NCI-H1105 treated with DMSO at 0.1 percent for 48 hours (cell line): ENCODE measurements around the gene PFKFB4.
"Not testable (repeated sequence)": the region's sequence is repeated elsewhere in the genome, so short reads cannot be mapped to it uniquely, and the experiment has no call there.

Source experiments
- DNase-seq: peaks from one replicate; lab custom pipeline; 2025; lab: John Stamatoyannopoulos, UW

PFKFB4 gene

DNA sequence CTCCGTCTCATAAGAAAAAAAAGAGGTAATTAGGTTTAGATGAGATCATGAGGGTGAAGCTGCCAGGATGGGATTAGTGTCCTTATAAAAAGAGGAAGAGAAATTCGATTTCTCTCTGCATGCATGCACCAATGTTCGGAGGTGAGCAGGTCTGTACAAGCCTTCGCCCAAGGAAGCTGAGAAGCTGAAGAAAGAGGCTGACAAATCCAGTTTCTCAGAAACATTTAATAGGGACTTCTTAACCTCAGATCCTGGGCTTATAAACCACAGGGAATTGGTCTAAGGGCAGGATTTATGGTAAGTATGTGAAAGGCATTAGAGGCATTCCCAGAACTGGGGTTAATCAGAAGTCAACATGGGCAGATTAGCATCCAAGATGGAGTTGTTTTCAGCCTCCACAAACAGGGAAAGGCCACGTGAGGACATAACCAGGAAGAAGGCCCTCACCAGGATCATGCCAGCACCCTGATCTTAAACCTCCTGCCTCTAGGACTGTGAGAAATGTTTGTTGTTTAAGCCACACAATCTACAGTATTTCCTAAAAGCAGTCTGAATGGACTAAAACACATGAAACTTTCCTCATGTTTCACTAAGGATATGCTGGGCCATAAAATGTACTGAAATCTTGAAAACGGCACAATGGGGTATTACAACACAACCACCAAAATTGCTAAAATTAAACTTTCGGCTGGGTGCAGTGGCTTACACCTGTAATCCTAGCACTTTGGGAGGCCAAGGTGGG lies 64.0 kb downstream of the PFKFB4 start:
- DNase-seq = no peak

- no peak for DNase-seq
Observed at GRCh38 chr3:48486952-48487351, 69.7 kb downstream of the PFKFB4 start.

GRCh38 chr3:48482822-48483221 lies 73.8 kb downstream of the PFKFB4 start:
- DNase-seq = not testable (repeated sequence)

DNA sequence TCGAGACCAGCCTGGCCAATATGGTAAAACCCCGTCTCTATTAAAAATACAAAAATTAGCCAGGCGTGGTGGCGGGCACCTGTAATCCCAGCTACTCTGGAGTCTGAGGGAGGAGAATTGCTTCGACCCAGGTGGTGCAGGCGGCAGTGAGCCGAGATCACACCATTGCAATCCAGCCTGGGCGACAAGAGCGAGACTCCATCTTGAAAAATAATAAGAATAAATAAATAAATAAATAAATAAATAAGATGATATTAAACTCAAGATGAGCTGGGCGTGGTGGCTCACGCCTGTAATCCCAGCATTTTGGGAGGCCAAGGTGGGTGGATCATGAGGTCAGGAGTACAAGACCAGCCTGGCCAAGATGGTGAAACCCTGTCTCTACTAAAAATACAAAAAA lies 75.7 kb downstream of the PFKFB4 start:
- not testable (repeated sequence) for DNase-seq

GRCh38 chr3:48478626-48479555 lies 77.7 kb downstream of the PFKFB4 start:
- no peak for DNase-seq

- DNase-seq = no peak
Observed at GRCh38 chr3:48477959-48478520, 78.6 kb downstream of the PFKFB4 start.

- DNase-seq = no peak
Observed at GRCh38 chr3:48476426-48477053, 80.1 kb downstream of the PFKFB4 start.

GRCh38 chr3:48475188-48475587 lies 81.4 kb downstream of the PFKFB4 start:
- no peak for DNase-seq

- DNase-seq = no peak
Observed at GRCh38 chr3:48474619-48475018, 82.0 kb downstream of the PFKFB4 start.

DNA sequence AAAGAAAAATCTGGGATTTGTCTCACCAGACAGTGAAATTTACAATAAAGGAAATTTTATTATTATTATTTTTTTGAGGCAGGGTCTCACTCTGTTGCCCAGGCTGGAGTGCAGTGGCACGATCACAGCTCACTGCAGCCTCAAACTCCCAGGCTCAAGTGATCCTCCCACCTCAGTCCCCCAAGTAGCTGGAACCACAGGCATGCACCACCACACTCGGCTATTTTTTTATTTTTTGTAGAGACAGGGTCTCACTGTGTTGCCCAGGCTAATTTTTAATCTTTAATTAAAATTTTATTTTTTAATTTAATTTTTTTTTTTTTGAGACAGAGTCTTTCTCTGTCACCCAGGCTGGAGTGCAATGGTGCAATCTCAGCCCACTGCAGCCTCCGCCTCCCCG lies 82.6 kb downstream of the PFKFB4 start:
- DNase-seq = not testable (repeated sequence)

DNA sequence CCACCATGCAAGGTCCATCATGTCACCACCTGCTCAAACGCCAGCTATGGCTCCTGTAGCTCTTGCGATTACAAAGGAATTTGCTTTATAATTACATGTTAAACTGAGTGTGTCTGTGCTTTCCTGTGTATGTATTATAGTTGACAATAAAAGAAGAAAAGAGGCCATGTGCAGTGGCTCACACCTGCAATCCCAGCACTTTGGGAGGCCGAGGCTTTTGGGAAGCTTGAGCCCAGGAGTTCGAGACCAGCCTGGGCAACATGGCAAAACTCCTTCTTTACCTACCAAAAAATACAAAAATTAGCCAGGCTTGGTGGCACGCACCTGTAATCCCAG lies 83.0 kb downstream of the PFKFB4 start:
- peak; percentile 0 for DNase-seq

DNA sequence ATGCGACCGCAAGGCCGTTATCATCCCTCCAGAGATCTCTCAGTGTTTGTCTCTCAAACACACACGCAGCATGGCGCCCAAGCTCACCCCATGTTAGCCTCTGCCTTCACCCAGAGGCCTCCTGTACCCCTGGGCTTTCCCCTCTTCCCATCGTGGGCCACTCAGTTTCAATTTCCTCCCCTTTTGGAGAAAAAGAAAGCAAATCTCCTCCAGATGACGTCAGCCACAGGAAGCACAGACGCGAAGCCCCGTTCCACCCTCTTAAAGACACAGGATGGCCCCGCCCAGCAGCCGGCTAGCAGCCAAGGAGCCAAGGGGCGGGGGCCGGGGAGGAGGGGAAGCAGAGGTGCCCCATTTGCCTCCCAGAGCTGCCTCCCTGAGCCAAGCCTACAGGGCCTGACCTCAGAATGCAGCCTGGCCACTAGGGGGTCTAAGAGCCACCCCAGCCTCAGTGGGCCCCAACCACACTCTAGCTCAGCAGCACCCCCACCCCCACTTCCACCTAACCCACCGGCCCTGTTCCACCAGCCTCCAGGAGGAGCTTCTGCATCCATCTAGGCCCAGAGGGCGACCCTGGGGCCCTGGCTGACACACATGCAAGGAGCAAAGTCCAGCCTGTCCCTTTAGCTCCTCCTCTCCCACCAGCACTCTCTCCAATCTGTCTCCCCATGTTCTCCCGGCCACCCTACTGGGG lies 83.5 kb downstream of the PFKFB4 start:
- DNase-seq = peak; percentile 53

DNA sequence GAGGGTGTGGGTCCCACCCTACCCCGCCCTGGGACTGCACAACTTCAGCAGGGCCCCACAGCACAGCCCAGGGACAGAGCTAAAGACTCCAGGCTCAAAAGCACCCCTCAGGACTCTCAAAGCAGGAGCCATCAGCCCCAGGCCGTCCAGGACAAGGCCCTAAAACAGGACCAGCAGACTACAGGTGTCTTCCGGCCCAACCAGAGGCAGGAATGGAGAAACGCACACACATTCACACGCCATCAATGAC lies 84.0 kb downstream of the PFKFB4 start:
- DNase-seq = no peak

DNA sequence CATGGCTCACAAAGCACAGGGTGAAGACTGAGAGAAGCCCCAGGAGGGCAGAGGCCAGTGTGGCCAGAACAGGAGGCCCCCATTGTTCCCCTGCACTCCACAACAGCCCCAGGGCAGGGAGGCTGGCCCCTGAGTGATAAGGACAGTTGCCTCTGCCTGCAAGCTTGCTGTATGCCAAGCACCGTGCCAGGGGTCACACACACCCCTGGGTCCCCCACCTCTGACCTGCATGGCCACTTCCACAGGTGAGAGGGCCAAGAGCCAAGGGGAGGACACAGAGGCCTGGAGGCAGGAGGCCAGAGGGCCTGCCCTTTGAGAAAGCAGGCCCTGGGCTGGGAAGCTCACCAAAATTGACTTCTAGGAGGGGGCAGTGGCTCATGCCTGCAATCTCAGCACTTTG lies 86.3 kb downstream of the PFKFB4 start:
- no peak for DNase-seq

- no peak for DNase-seq
Observed at GRCh38 chr3:48469046-48469915, 87.3 kb downstream of the PFKFB4 start.

DNA sequence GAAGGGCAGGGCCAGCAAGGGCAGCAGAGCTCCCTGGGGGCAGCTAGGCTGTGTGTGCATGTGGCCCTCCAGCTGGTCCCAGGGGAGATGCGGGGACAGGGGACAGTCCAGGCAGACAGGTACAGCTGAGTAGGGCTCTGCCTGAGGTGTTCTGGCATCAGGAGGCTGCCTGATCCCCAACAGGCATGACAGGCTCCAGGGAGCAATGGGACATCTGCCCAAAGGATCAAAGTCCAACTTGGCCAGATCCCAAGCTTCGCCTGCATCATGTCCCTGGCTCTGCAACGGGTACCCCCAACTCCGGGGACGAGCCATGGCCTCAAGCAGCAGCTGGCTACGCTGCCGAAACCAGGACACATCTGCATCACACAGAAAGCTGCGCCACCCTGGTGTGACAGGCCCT lies 88.3 kb downstream of the PFKFB4 start:
- DNase-seq = no peak
